Renal cortical epithelial cell (primary cell): ENCODE results near the gene PCAT7. TPM values are rescaled to one million over a fixed set of nuclear protein-coding genes. Genes with fewer than 3 reads are reported as not detected.
A peak's percentile ranks its signal among the peaks of the same experiment; 100 is the strongest.
"Not testable (repeated sequence)": the region's sequence is repeated elsewhere in the genome, so short reads cannot be mapped to it uniquely, and the experiment has no call there.

ENCODE experiments used
- DNase-seq: peaks from one replicate; pipeline ENCODE4 v3.0.0-alpha.2; 2011; ENCODE audit warnings: low read depth
- total RNA-seq: library from RNA; depleted of rRNA; stranded (reverse); fragments of >200 nt; gene quantifications from 2 replicates; pipeline ENCODE4 v1.2.3, GENCODE V29; 2014

The PCAT7 gene
- total RNA-seq = 0.30 and 1.0 TPM in 2 replicates

DNA sequence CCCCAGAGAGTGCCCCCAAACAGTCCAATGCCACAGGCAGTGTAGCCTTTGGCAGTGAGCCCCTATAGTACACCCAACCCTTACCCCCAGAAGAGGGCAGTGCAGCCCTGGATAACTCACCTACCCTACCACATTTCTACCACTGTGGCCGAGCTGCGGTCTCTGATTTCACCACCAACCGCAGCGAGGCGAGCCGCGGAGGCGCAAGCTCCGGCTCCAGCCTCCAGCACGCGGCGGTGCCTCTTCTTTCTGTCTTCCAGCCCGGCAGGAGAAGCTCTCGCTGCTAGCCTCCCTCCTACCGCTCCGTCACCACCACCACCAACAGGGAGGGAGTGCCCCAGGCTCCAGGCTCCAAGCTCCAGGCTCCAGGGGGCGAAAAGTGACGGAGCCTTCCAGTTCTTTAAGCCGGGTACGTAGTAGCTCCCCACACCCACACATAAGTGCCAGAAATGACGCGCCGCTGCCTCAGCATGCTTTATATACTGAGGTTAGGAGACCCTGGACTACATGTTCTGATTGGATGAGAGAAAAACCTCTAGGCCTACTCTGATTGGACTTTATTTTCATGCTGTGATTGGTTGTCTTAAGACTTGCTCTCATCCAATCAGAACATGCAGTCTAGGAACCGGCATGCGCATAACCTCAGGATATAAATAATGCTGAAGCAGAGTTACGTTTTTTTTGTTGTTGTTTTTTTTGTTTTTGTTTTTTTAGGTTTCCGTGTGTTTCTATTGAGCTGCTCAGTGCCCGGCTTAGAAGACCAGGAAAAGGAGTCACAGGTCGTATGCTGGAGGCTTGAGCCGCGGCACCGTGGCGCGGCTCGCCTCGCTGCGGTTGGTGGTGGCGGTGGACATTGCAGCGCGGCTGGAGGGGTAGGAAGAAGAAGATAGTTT lies at the start of gene PCAT7:
TSS of gene PCAT7 (plus strand) at position 645 of the 893 bp plus-strand sequence.
- DNase-seq = peak; percentile 58

DNA sequence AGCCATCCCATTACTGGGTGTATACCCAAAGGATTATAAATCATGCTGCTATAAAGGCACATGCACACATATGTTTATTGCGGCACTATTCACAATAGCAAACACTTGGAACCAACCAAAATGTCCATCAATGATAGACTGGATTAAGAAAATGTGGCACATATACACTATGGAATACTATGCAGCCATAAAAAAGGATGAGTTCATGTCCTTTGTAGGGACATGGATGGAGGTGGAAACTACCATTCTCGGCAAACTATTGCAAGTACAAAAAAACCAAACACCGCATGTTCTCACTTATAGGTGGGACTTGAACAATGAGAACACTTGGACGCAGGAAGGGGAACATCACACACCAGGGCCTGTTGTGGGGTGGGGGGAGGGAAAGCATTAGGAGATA lies 48.5 kb upstream of the PCAT7 start:
- DNase-seq = not testable (repeated sequence)

DNA sequence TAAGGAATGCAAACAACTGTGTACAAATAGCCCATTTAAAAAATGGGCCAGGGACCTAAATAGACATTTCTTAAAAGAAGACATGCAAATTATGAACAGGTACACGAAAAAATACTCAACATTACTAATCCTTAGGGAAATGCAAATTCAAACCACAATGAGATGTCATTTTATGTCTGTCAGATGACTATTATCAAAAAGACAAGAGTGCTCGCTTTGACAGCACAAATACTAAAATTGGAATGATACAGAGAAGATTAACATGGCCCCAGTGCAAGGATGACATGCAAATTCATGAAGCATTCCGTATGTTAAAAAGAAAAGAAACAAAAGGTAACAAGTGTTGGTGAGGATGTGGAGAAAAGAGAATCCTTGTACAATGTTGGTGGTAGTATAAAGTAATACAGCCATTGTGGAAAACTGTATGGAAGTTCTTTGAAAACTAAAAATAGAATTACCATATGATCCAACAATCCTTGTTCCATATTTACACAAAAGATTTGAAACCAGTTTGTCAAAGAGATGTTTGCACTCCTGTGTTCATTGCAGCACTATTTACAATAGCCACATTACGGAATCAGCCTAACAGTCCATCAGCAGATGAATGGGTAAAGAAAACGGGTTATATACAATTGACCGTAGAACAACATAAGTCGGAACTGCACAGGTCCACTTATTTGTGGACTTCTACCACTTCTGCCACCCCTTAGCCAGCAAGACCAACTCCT lies 47.2 kb upstream of the PCAT7 start:
- DNase-seq = no peak

GRCh38 chr9:94511134-94511954 lies 43.5 kb upstream of the PCAT7 start:
- no peak for DNase-seq

GRCh38 chr9:94511955-94512265 lies 43.0 kb upstream of the PCAT7 start:
- no peak for DNase-seq

- peak; percentile 9 for DNase-seq
Observed at GRCh38 chr9:94514722-94515121, 40.2 kb upstream of the PCAT7 start.

- no peak for DNase-seq
Observed at GRCh38 chr9:94517254-94517653, 37.6 kb upstream of the PCAT7 start.

- no peak for DNase-seq
Observed at GRCh38 chr9:94525396-94526035, 29.4 kb upstream of the PCAT7 start.

DNA sequence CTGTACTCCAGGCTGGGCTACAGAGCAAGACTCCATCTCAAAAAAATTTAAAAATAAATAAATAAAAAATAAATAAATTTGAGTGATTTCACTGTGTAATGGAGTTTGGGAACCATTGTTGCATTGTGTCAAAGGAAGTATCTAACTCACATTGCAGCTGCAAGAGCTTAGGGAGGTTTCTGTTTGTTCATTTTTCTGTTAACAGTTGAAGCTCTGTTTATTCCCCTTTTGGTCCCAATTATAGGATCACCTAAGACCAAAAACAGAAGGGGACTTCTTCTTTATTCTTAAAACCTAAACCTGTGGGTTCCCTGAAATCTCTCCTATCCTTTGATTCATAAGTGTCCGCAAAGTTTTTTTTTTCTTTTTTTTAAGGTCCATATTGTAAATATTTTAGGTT lies 28.6 kb upstream of the PCAT7 start:
- no peak for DNase-seq

GRCh38 chr9:94526951-94527350 lies 27.9 kb upstream of the PCAT7 start:
- DNase-seq = no peak

DNA sequence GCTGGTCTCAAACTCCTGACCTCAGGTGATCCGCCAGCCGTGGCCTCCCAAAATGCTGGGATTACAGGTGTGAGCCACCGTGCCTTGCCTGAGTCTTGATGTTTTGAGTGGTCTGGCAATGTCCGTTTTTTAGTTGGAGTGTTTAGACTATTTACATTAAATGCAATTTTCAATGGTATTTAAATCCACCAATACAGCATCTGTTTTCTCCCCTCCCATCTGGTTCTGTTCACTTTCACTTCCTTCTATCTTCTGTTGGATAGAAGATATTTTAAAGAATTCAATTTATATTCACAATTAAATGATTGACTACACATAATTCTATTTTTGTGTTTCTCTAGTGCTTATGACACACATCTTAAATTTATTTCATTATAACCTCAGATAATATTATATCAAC lies 26.0 kb upstream of the PCAT7 start:
- DNase-seq = no peak

- DNase-seq = peak; percentile 62
Observed at GRCh38 chr9:94533155-94533554, 21.7 kb upstream of the PCAT7 start.

GRCh38 chr9:94533601-94534000 lies 21.3 kb upstream of the PCAT7 start:
- no peak for DNase-seq

DNA sequence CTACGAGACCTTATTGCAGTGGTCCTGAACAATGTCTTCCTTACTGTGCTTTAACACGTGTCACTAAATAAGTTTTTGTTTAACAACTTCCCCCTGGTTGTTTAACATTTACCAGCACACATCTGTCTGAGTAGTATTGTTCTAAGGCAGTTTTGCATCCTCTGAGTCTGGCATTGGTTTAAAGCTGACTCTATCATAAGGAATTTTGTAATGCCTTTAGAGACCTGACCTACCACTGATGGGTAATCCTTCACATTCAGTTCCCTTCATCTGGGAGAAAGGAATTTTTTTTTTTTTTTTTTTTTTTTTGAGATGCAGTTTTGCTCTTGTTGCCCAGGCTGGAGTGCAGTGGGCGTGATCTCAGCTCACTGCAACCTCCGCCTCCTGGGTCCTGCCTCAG lies 20.0 kb upstream of the PCAT7 start:
- DNase-seq = peak; percentile 27

DNA sequence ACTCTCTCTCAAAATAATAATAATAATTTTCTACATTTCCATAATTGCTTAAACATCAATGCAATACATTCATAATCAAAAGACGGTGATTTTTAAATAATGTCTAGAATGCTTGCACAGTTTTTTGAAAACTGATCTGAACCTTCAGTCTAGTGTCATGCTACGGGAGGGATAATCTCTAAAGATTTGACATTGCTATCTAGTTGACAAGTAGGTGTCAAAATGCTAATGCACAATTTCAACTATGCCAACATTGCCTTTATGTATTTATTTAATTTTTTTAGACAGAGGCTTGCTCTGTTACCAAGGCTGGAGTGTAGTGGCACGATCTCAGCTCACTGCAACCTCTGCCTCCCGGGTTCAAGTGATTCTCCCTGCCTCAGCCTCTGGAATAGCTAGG lies 16.0 kb upstream of the PCAT7 start:
- no peak for DNase-seq

DNA sequence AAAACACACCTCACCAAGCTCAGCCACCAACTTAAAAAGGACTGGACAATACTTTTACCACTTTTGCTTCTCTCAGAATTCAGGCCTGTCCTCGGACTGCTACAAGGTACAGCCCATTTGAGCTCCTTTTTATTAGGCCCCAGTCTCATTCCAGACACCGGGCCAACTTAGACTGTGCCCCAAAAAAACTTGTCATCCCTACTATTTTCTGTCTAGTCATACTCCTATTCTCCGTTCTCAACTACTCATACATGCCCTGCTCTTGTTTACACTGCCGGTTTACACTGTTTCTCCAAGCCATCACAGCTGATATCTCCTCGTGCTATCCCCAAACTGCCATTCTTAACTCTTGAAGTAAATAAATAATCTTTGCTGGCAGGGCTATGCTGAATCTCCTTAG lies 10.5 kb upstream of the PCAT7 start:
- not testable (repeated sequence) for DNase-seq

DNA sequence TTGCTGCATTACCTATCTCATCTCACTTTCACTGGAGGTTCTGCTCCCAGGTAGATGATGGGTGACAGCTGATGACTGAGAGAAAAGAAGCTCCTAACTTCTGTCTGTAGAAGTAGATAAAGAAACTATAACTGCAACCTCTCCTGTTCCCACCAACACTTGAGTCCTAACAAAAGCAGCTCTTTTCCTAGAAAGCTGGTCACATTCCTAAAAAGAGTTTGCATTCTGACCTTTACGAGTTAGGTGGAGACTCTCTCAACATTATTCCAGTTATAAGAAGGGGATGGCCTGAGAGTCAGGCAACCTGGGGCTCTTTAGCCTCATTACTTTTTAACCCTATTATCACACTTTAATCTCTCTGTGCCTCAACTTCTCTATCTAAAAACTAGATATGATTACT lies 8.9 kb upstream of the PCAT7 start:
- no peak for DNase-seq

- DNase-seq = peak; percentile 22
Observed at GRCh38 chr9:94553029-94553938, 1.6 kb upstream of the PCAT7 start.

- no peak for DNase-seq
Observed at GRCh38 chr9:94554078-94554438, 825 bp upstream of the PCAT7 start.

DNA sequence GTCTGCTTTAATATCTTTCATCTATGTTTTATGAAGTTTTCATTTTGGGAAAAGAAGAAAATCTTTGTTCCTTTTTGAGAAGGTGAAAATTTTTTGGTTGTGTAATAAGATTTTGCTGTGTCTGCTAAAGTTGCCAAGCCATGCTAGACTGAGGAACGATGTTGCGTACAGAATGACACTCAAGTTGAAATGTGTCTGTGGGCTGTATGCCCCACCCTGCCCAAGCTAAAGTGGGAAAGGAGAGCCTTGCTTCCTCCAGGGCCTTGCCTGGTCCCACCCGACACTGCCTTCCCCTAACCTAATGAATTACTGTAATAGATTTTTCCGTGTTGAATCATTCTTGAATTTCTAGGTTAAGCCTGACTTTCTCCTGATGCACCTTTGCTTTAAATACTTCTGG lies 2.5 kb downstream of the PCAT7 start:
- DNase-seq = no peak

GRCh38 chr9:94560237-94560636 lies 5.4 kb downstream of the PCAT7 start:
- no peak for DNase-seq
